Lung (tissue), 12 donors: ENCODE data around the gene BTG1. TPM values are rescaled to one million over a fixed set of nuclear protein-coding genes. Genes with fewer than 3 reads are reported as not detected.
A peak's percentile ranks its signal among the peaks of the same experiment; 100 is the strongest.

Source experiments
- ATAC-seq: fragments of 200-7000 bp; cut with Tn5 transposase; one replicate; pipeline ENCODE4 v1.9.1; 2020; ENCODE audit warnings: moderate number of reproducible peaks; ENCODE audit not compliant: insufficient read depth, low FRiP score
- DNase-seq, 3 donors: peaks; one replicate each; pipeline ENCODE4 v3.0.0-alpha.2; 2013 to 2017
- H3K27ac ChIP-seq, 2 donors: one replicate each; pipeline ENCODE4 v1.5.1; 2013; ENCODE audit warnings: mild to moderate bottlenecking in 2 of 2, moderate library complexity in 2 of 2, control low read depth in 1 of 2, inconsistent platforms in 1 of 2, low read depth in 1 of 2, low read length in 1 of 2
- H3K27me3 ChIP-seq, 3 donors: one replicate each; pipeline ENCODE4 v1.5.1; 2013; ENCODE audit warnings: low read length in 2 of 3; ENCODE audit not compliant: control insufficient read depth in 3 of 3, insufficient read depth in 3 of 3
- H3K36me3 ChIP-seq, 4 donors: one replicate each; pipeline ENCODE4 v1.5.1; 2013; ENCODE audit warnings: low read length in 4 of 4, mild to moderate bottlenecking in 1 of 4, moderate library complexity in 1 of 4; ENCODE audit not compliant: control insufficient read depth in 4 of 4, insufficient read depth in 4 of 4
- H3K4me1 ChIP-seq, 5 donors: one replicate each; pipeline ENCODE4 v1.5.1; 2013; ENCODE audit warnings: low read length in 5 of 5, mild to moderate bottlenecking in 2 of 5, moderate library complexity in 1 of 5; ENCODE audit not compliant: control insufficient read depth in 5 of 5, insufficient read depth in 5 of 5
- H3K4me3 ChIP-seq: one replicate; pipeline ENCODE4 v1.5.1; 2013; ENCODE audit warnings: mild to moderate bottlenecking, control low read depth, moderate library complexity
- H3K9ac ChIP-seq, 2 donors: one replicate each; pipeline ENCODE4 v1.5.1; 2013; ENCODE audit warnings: low read length in 2 of 2, control low read depth in 1 of 2; ENCODE audit not compliant: insufficient read depth in 1 of 2
- H3K9me3 ChIP-seq, 4 donors: one replicate each; pipeline ENCODE4 v1.5.1; 2013; ENCODE audit warnings: low read length in 3 of 4, mild to moderate bottlenecking in 1 of 4, moderate library complexity in 1 of 4; ENCODE audit not compliant: control insufficient read depth in 4 of 4, insufficient read depth in 3 of 4
- WGBS, 2 donors: extraction: QIAGEN DNeasy Blood & Tissue Kit; methylation state at CpG; one replicate each; pipeline ENCODE4 v1.1.7; 2013; 5-methylcytosine and 5-hydroxymethylcytosine counted together
- polyA plus RNA-seq, 2 donors: library from polyadenylated mRNA; stranded (reverse); fragments of 200-250 nt; gene quantifications; one replicate each; pipeline ENCODE4 v1.2.1, GENCODE V29; 2013
- total RNA-seq, 2 donors: library from RNA; depleted of rRNA in 1 of 2; stranded (reverse); fragments of >200 nt in 1 of 2; gene quantifications; one replicate each; pipeline ENCODE4 v1.2.1, GENCODE V29; 2014 to 2021
- TF ChIP-seq, protein P1 (sequence below): IDR thresholded peaks from 2 replicates; pipeline ENCODE4 v1.5.1; 2012; ENCODE audit warnings: mild to moderate bottlenecking; ENCODE audit errors: control extremely low read depth, extremely low read depth
- donor health status: control.
- donor health status: control.
- donor health status: Bipolar disorder and iron deficiency.
- donor health status: healthy.
- donor health status: DM: yes; HTN: yes; CAD: no.

The BTG1 gene
- total and polyA plus RNA-seq, 4 donors = 38.4 to 147 (median 89.7) TPM

DNA sequence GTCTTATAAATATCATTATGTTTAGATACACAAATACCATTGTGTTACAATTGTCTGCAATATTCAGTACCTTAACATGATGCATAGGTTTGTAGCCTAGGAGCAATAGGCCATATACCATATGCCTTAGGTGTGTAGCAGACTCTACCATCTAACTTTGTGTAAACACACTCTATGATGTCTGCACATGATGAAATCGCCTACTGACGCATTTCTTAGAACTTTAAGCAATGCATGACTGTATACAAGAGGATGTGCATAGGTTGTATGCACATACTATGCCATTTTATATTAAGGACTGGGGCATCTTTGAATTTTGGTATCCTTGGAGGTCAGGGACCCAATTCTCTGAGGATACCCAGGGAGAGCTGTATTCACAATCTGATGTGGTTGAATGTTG lies 10.1 kb upstream of the BTG1 start:
- ATAC-seq (no peak), DNase-seq (no peak)
- H3K9me3 ChIP-seq = no peaks in the 10 kb centered on the region
- H3K36me3 ChIP-seq = no peaks in the 10 kb centered on the region
- TF ChIP-seq, protein P1, sequence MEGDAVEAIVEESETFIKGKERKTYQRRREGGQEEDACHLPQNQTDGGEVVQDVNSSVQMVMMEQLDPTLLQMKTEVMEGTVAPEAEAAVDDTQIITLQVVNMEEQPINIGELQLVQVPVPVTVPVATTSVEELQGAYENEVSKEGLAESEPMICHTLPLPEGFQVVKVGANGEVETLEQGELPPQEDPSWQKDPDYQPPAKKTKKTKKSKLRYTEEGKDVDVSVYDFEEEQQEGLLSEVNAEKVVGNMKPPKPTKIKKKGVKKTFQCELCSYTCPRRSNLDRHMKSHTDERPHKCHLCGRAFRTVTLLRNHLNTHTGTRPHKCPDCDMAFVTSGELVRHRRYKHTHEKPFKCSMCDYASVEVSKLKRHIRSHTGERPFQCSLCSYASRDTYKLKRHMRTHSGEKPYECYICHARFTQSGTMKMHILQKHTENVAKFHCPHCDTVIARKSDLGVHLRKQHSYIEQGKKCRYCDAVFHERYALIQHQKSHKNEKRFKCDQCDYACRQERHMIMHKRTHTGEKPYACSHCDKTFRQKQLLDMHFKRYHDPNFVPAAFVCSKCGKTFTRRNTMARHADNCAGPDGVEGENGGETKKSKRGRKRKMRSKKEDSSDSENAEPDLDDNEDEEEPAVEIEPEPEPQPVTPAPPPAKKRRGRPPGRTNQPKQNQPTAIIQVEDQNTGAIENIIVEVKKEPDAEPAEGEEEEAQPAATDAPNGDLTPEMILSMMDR = no peak
- 77 to 92% methylated on average over 2 of the region's 2 CpGs for WGBS, 2 donors
- no peak overlapping the region for H3K27ac ChIP-seq
- no peak overlapping the region for H3K9ac ChIP-seq
- no peaks in the 10 kb centered on the region for H3K27me3 ChIP-seq
- H3K4me3 ChIP-seq = no peak overlapping the region
- peaks cover 0 to 10% (median 5%) of the 10 kb centered on the region in 5 donors for H3K4me1 ChIP-seq

DNA sequence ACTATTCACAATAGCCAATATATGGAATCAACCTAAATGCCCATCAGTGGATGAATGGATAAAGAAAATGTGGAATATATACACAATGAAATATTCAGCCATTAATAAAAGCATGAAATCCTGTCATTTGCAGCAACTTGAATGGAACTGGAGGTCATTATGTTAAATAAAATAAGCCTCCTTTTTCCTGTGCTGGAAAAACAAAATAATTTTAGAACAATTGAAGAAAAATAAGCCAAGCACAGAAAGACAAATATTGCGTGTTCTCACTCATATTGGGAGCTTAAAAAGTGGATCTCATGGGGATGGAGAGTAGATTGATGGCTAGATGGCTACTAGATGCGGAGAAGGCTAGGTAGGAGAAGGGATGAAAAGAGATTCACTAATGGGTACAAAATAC lies 6.3 kb upstream of the BTG1 start:
- Histone ChIP-seq H3K9ac (no peak overlapping the region), H3K4me3 (no peak overlapping the region), H3K27ac (no peak overlapping the region), H3K36me3 (no peaks in the 10 kb centered on the region), H3K27me3 (no peaks in the 10 kb centered on the region), H3K9me3 (no peaks in the 10 kb centered on the region), H3K4me1 (peaks cover 0 to 7% (median 0%) of the 10 kb centered on the region in 5 donors)
- DNase-seq (no peak), ATAC-seq (no peak)
- 96 to 99% methylated on average over 2 of the region's 2 CpGs for WGBS, 2 donors
- TF ChIP-seq, protein P1 = no peak

GRCh38 chr12:92149563-92149962 lies 3.9 kb upstream of the BTG1 start:
- ATAC-seq = no peak
- 91 to 96% methylated on average over 8 of the region's 8 CpGs for WGBS, 2 donors
- Histone ChIP-seq H3K27ac (no peak overlapping the region), H3K9me3 (no peaks in the 10 kb centered on the region), H3K9ac (no peak overlapping the region), H3K4me1 (peaks cover 0 to 7% (median 0%) of the 10 kb centered on the region in 5 donors), H3K4me3 (no peak overlapping the region), H3K27me3 (no peaks in the 10 kb centered on the region), H3K36me3 (peaks cover 0 to 8% (median 0%) of the 10 kb centered on the region in 4 donors)
- no peak for DNase-seq
- TF ChIP-seq, protein P1 = no peak

DNA sequence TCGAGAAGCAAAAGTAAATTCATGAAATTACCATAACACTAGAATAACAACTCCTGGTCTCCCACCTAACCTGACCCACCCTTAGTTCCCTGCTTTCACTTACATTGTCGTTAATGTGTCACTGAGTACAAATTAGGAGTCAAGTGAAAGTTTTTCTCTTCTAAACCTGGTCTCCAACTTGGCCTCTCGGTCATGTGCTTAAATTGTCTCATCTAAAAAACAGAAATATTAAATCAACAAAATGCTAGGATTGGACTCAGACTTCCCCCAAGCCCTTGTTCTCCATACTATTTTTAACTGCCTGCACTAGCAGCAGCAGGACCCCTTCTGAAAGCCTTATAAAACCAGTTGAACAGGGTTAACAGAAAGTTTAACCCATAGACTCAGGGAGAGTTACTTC lies 1.8 kb upstream of the BTG1 start:
- 43 to 45% methylated on average over 3 of the region's 3 CpGs for WGBS, 2 donors
- peak overlapping the region in 1 of 2 donors; percentile 45 for H3K27ac ChIP-seq
- H3K4me3 ChIP-seq = no peak overlapping the region
- H3K9ac ChIP-seq = peak overlapping the region; percentile 44 to 98
- TF ChIP-seq, protein P1 = no peak
- H3K9me3 ChIP-seq = peaks cover 0 to 2% (median 0%) of the 10 kb centered on the region in 4 donors
- DNase-seq (peak in 2 of 3 donors; percentile 71 to 79), ATAC-seq (no peak)
- peaks cover 0 to 7% (median 3%) of the 10 kb centered on the region in 5 donors for H3K4me1 ChIP-seq
- H3K27me3 ChIP-seq = no peaks in the 10 kb centered on the region
- H3K36me3 ChIP-seq = peaks cover under 1 to 29% (median 11%) of the 10 kb centered on the region in 4 donors
